A549 (cell line): ENCODE results near the gene HMGA1. TPM values are rescaled to one million over a fixed set of nuclear protein-coding genes. Genes with fewer than 3 reads are reported as not detected.

ENCODE experiments used
- ATAC-seq, 2 experiments: fragments of 200-7000 bp in 1 of 2; fragments of >200 bp in 1 of 2; cut with Nextera tagmentation in 1 of 2; cut with Tn5 transposase in 1 of 2; 3 replicates each; pipeline versions ENCODE4 v1.8.0 to v1.9.1; 2018 to 2020; ENCODE audit warnings: mild to moderate bottlenecking in 1 of 2, moderate library complexity in 1 of 2
- CTCF ChIA-PET: fragments of 300-600 bp; sonication (Branson Sonifier 250); formaldehyde crosslinking; extraction: SDS; loops from one replicate; lab custom pipeline; 2021; ENCODE audit warnings: antibody characterized with exemption, inconsistent platforms; lab: Yijun Ruan, JAX
- POLR2A ChIA-PET: fragments of 350-600 bp; formaldehyde crosslinking; extraction: SDS; loops from one replicate; lab custom pipeline; 2021; ENCODE audit warnings: antibody characterized with exemption, inconsistent platforms; lab: Yijun Ruan, JAX
- DNase-seq, 2 experiments: peaks; one replicate each; pipeline versions ENCODE4 v3.0.0 to v3.0.0-alpha.2; 2011 to 2016; ENCODE audit warnings: low read depth in 1 of 2, low spot score in 1 of 2
- FAIRE-seq: peaks from 2 replicates; lab custom pipeline; 2011; peaks lifted over from hg19 to GRCh38; lab: Jason Lieb, UNC
- H3K27ac ChIP-seq, 2 experiments: fragments of >200 bp; sonication (Bioruptor Twin); formaldehyde crosslinking; 3 replicates each; pipeline ENCODE4 v1.5.1; 2016 to 2017
- H3K4me1 ChIP-seq: fragments of >200 bp; sonication (Bioruptor Twin); formaldehyde crosslinking; 3 replicates; pipeline ENCODE4 v1.6.1; 2016
- H3K4me2 ChIP-seq: fragments of >200 bp; sonication (Bioruptor Twin); formaldehyde crosslinking; 3 replicates; pipeline ENCODE4 v1.6.1; 2016
- H3K4me3 ChIP-seq: fragments of >200 bp; sonication (Bioruptor Twin); formaldehyde crosslinking; 3 replicates; pipeline ENCODE4 v1.5.1; 2016
- H3K9me3 ChIP-seq: fragments of >200 bp; sonication (Bioruptor Twin); formaldehyde crosslinking; 3 replicates; pipeline ENCODE4 v1.6.1; 2016
- BHLHE40 ChIP-seq: IDR thresholded peaks from 2 replicates; pipeline ENCODE4 v1.6.1; 2012; ENCODE audit warnings: low read depth, low read length, inconsistent platforms
- EHF ChIP-seq: fragments of 250-450 bp; sonication (Bioruptor Pico); IDR thresholded peaks from 2 replicates; pipeline ENCODE4 v1.5.0; 2020; ENCODE audit warnings: mild to moderate bottlenecking
- EHMT2 ChIP-seq: fragments of 200-600 bp; sonication (generic); IDR thresholded peaks from 2 replicates; pipeline ENCODE4 v1.6.1; 2016; ENCODE audit warnings: antibody characterized with exemption, low read depth, mild to moderate bottlenecking, moderate library complexity
- EP300 ChIP-seq, 2 experiments: fragments of >200 bp; sonication (Bioruptor Twin); formaldehyde crosslinking; IDR thresholded peaks; 2 replicates in 1 of 2; 3 replicates in 1 of 2; pipeline ENCODE4 v1.6.1; 2016 to 2017
- ESRRA ChIP-seq: fragments of 150-350 bp; IDR thresholded peaks from 2 replicates; pipeline ENCODE4 v1.6.1; 2014; ENCODE audit warnings: mild to moderate bottlenecking, low read length, borderline replicate concordance
- FOXS1 ChIP-seq: fragments of 250-450 bp; sonication (Bioruptor Pico); IDR thresholded peaks from 2 replicates; pipeline ENCODE4 v1.5.0; 2020; ENCODE audit warnings: mild to moderate bottlenecking, moderate library complexity
- HDAC2 ChIP-seq: fragments of 200-600 bp; sonication (generic); IDR thresholded peaks from 2 replicates; pipeline ENCODE4 v1.6.1; 2016
- HEYL ChIP-seq: fragments of 250-450 bp; sonication (Bioruptor Pico); IDR thresholded peaks from 2 replicates; pipeline ENCODE4 v1.8.0; 2021; ENCODE audit warnings: mild to moderate bottlenecking, moderate library complexity
- HMGXB4 ChIP-seq: fragments of 250-450 bp; sonication (Bioruptor Pico); IDR thresholded peaks from 2 replicates; pipeline ENCODE4 v1.5.0; 2021; ENCODE audit warnings: mild to moderate bottlenecking, moderate library complexity, borderline replicate concordance
- HOXA7 ChIP-seq: fragments of 250-450 bp; sonication (Bioruptor Pico); IDR thresholded peaks from 2 replicates; pipeline ENCODE4 v1.5.0; 2020; ENCODE audit warnings: mild to moderate bottlenecking, moderate library complexity
- JUNB ChIP-seq: fragments of >200 bp; sonication (Bioruptor Twin); formaldehyde crosslinking; IDR thresholded peaks from 2 replicates; pipeline ENCODE4 v1.6.1; 2016
- KDM1A ChIP-seq: fragments of 200-600 bp; sonication (generic); IDR thresholded peaks from 2 replicates; pipeline ENCODE4 v1.6.1; 2016; ENCODE audit warnings: low read depth, mild to moderate bottlenecking
- KDM5A ChIP-seq: fragments of 200-600 bp; sonication (generic); IDR thresholded peaks from 2 replicates; pipeline ENCODE4 v1.6.1; 2016; ENCODE audit warnings: antibody characterized with exemption, mild to moderate bottlenecking
- MAFK ChIP-seq: fragments of 450-650 bp; IDR thresholded peaks from 2 replicates; pipeline ENCODE4 v1.6.1; 2014; ENCODE audit not compliant: partially characterized antibody
- MYC ChIP-seq: IDR thresholded peaks from 2 replicates; pipeline ENCODE4 v1.6.1; 2012; ENCODE audit warnings: mild to moderate bottlenecking, inconsistent platforms, low read length, improper control_type of control experiment, borderline replicate concordance
- NPAS2 ChIP-seq: fragments of 250-450 bp; sonication (Bioruptor Pico); IDR thresholded peaks from 2 replicates; pipeline ENCODE4 v1.8.0; 2022; ENCODE audit warnings: mild to moderate bottlenecking, moderate library complexity, borderline replicate concordance
- RAD21 ChIP-seq, 2 experiments: fragments of >200 bp in 1 of 2; sonication (Bioruptor Twin) in 1 of 2; formaldehyde crosslinking in 1 of 2; IDR thresholded peaks in 1 of 2; conservative IDR thresholded peaks in 1 of 2; 2 replicates in 1 of 2; 3 replicates in 1 of 2; pipeline ENCODE4 v1.6.1; 2012 to 2018; ENCODE audit warnings: inconsistent platforms in 1 of 2
- RARB ChIP-seq: fragments of 250-450 bp; sonication (Bioruptor Pico); IDR thresholded peaks from 2 replicates; pipeline ENCODE4 v1.8.0; 2021; ENCODE audit warnings: mild to moderate bottlenecking, moderate library complexity
- RNF2 ChIP-seq: fragments of 200-600 bp; sonication (generic); IDR thresholded peaks from 2 replicates; pipeline ENCODE4 v1.6.1; 2016; ENCODE audit warnings: low read depth, mild to moderate bottlenecking, antibody characterized with exemption, moderate library complexity, borderline replicate concordance
- ZFP36 ChIP-seq: fragments of 450-650 bp; IDR thresholded peaks from 2 replicates; pipeline ENCODE4 v1.6.1; 2014; ENCODE audit warnings: borderline replicate concordance; ENCODE audit not compliant: partially characterized antibody
- ZNF302 ChIP-seq: fragments of 250-450 bp; sonication (Bioruptor Pico); IDR thresholded peaks from 2 replicates; pipeline ENCODE4 v1.9.0; 2021; ENCODE audit warnings: inconsistent platforms, mild to moderate bottlenecking, moderate library complexity
- ZSCAN20 ChIP-seq: fragments of 250-450 bp; sonication (Bioruptor Pico); IDR thresholded peaks from 2 replicates; pipeline ENCODE4 v1.8.0; 2022; ENCODE audit warnings: mild to moderate bottlenecking, moderate library complexity
- WGBS: methylation state at CpG from one replicate; pipeline ENCODE4 v1.1.6; 2017; ENCODE audit errors: missing lambda C conversion rate; 5-methylcytosine and 5-hydroxymethylcytosine counted together
- polyA plus RNA-seq, 4 experiments: library from polyadenylated mRNA; depleted of rRNA in 3 of 4; stranded (reverse); fragments of >200 nt; fragmentation: RNase III in 1 of 4; extraction: RNeasy Plus Mini Kit Qiagen cat#74134 plus additional on column Dnase treatment in 1 of 4; gene quantifications; 2 replicates in 3 of 4; 3 replicates in 1 of 4; pipeline ENCODE4 v1.2.3, GENCODE V29; 2011 to 2017
- TF ChIP-seq, protein P1 (sequence below): IDR thresholded peaks from 2 replicates; pipeline ENCODE4 v1.6.1; 2012; ENCODE audit warnings: low read depth, borderline replicate concordance

Gene HMGA1
- polyA plus RNA-seq, 2 of the 4 experiments (the other 2 are of a cell fraction): 127 to 249 TPM

DNA sequence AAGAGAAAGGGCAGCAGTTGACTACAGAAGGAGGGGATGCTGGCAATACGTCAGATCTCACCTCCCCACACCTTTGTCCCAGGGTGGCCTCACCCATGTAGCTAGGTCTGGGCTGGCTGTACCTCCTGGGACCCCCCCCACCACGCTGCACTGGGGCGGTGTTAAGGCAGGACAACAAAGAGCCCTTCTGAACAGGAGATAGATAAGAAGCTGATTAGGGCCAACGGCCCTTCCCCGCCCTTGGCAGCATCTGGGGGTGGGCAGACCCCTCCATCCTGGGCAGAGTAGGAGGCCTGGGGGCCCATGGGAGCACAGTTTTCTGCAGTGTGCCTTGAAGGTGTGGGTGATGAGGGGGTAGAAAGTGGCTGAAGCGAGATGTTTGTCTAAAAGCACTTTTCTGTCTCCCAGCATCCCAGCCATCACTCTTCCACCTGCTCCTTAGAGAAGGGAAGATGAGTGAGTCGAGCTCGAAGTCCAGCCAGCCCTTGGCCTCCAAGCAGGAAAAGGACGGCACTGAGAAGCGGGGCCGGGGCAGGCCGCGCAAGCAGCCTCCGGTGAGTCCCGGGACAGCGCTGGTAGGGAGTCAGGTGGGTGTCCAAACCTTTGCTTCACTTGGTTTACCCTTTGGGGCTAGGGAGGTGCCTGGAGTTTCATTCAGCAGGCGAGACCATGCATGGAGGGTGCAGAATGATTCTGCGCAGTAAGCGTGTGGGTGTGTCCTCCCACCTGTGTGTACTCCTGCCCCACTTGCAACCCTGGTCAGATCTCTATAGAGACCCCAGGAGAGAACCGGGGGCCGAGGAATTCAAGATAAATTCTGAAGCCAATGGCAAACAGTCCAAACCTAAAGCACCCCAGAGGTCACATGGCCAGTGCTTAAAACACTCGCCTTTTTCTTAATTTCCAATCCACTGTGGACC is 3.9 kb downstream of the HMGA1 start:
- peak overlapping the region in 1 of 2 experiments; percentile 99; a peak in 4 of 6 replicates for H3K27ac ChIP-seq
- WGBS: 78% methylated on average over 17 of the region's 22 CpGs
- TF ChIP-seq BHLHE40 (no peak), RNF2 (no peak), ESRRA (no peak), HDAC2 (no peak), ZFP36 (no peak), EHMT2 (no peak), EP300 (IDR thresholded peaks at IDR 0.05) (no peak)
- H3K4me3 ChIP-seq: no peak overlapping the region
- peak overlapping the region; percentile 94 for H3K4me2 ChIP-seq
- CTCF ChIA-PET: interaction anchor here (1.7 kb wide), 1 partner anchor 8 kb away, joined by 6 read pairs; the partner anchor contains the start of gene SMIM29
- ATAC-seq (no peak), FAIRE-seq (no peak), DNase-seq (no peak)
- no peaks in the 10 kb centered on the region for H3K9me3 ChIP-seq
- POLR2A ChIA-PET: no interaction called here
- H3K4me1 ChIP-seq: peaks cover 79% of the 10 kb centered on the region

- TF ChIP-seq EHF (CRISPR knock-in tag): no peak
- no peak for TF ChIP-seq ZSCAN20 (CRISPR knock-in tag)
- no peak for TF ChIP-seq HOXA7 (CRISPR knock-in tag)
- no peak for TF ChIP-seq KDM1A
- TF ChIP-seq KDM5A: no peak
- no peak for TF ChIP-seq HMGXB4
- no peak for TF ChIP-seq MYC
- no peak for TF ChIP-seq HEYL (CRISPR knock-in tag)
- TF ChIP-seq FOXS1 (CRISPR knock-in tag): no peak
- no peak for TF ChIP-seq JUNB
- TF ChIP-seq MAFK: no peak
- TF ChIP-seq, protein P1, sequence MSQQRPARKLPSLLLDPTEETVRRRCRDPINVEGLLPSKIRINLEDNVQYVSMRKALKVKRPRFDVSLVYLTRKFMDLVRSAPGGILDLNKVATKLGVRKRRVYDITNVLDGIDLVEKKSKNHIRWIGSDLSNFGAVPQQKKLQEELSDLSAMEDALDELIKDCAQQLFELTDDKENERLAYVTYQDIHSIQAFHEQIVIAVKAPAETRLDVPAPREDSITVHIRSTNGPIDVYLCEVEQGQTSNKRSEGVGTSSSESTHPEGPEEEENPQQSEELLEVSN: no peak
- TF ChIP-seq NPAS2 (CRISPR knock-in tag): no peak
- no peak for TF ChIP-seq RARB (CRISPR knock-in tag)
- no peak for TF ChIP-seq ZNF302 (CRISPR knock-in tag)
- TF ChIP-seq RAD21 (conservative IDR thresholded peaks at IDR 0.05 in 1 of 2, IDR thresholded peaks at IDR 0.05 in 1 of 2): no peak
- TF ChIP-seq BHLHE40: no peak
- Histone ChIP-seq H3K27ac (peak overlapping the region in 1 of 2 experiments; percentile 93; a peak in 3 of 6 replicates), H3K4me1 (peaks cover 81% of the 10 kb centered on the region), H3K4me3 (no peak overlapping the region), H3K4me2 (peak overlapping the region; percentile 91; the same call in 2 of the 3 replicates), H3K9me3 (no peaks in the 10 kb centered on the region)
- 79% methylated on average over 10 of the region's 13 CpGs for WGBS
- ChIA-PET CTCF (interaction anchor here (1.2 to 3.9 kb wide), 2 partner anchors 45 to 173 kb away, joined by 4 to 19 read pairs; no protein-coding TSS in a partner anchor), POLR2A (no interaction called here)
- FAIRE-seq (no peak), DNase-seq (no peak), ATAC-seq (no peak)
Measured at GRCh38 chr6:34241351-34242215, 4.9 kb downstream of the HMGA1 start.
